Measurements from ENCODE around the gene ATP5PO. TPM values are rescaled to one million over a fixed set of nuclear protein-coding genes. Genes with fewer than 3 reads are reported as not detected.

ATP5PO gene
- polyA plus RNA-seq, 1 of the 3 experiments (the other 2 are of a cell fraction), result 148 TPM

GRCh38 chr21:33932731-33933130, 17.1 kb upstream of the ATP5PO start:
- Histone ChIP-seq H3K4me3 (ENCODE audit: low read depth in 2 of 2, low read length in 1 of 2) (no peak overlapping the region), H3K79me2 (ENCODE audit: insufficient read depth) (no peaks in the 10 kb centered on the region), H3K9me3 (no peaks in the 10 kb centered on the region), H3K27ac (ENCODE audit: low read depth in 2 of 2, low read length in 1 of 2) (no peak overlapping the region), H3F3A (replicated peaks; ENCODE audit: insufficient read depth) (no peaks in the 10 kb centered on the region), H2AFZ (ENCODE audit: low read depth) (no peak overlapping the region), H3K36me3 (replicated peaks in 1 of 2; ENCODE audit: control insufficient read depth in 1 of 2, insufficient read depth in 2 of 2, low read length in 1 of 2) (no peaks in the 10 kb centered on the region), H4K20me1 (ENCODE audit: insufficient read depth) (no peaks in the 10 kb centered on the region), H3K4me1 (ENCODE audit: control insufficient read depth in 1 of 2, insufficient read depth in 2 of 2, low read depth in 1 of 2, low read length in 1 of 2) (peaks cover 3 to 6% of the 10 kb centered on the region in 2 experiments; a peak in 2 of 4 replicates), H3K9ac (no peak overlapping the region), H3K4me2 (no peak overlapping the region), H3K27me3 (ENCODE audit: insufficient read depth) (no peaks in the 10 kb centered on the region), H3K9me2 (no peaks in the 10 kb centered on the region)
- ChIA-PET POLR2A (no interaction called here), CTCF (interaction anchor here (0.7 to 3.4 kb wide), 7 partner anchors 9 to 429 kb away, joined by 3 to 34 read pairs (median 4); no protein-coding TSS in a partner anchor)
- no peak for TF ChIP-seq RCOR1 (IDR thresholded peaks at IDR 0.05; ENCODE audit: low read length)
- TF ChIP-seq JUND (IDR thresholded peaks at IDR 0.05), result no peak
- no peak for TF ChIP-seq POLR2AphosphoS5 (IDR thresholded peaks at IDR 0.05; ENCODE audit: low read depth, low read length)
- TF ChIP-seq CHD2 (IDR thresholded peaks at IDR 0.05; ENCODE audit: low read length, partially characterized antibody), result no peak
- TF ChIP-seq TCF12 (IDR thresholded peaks at IDR 0.05), result no peak
- TF ChIP-seq RAD21 (IDR thresholded peaks at IDR 0.05; ENCODE audit: low read length), result no peak
- no peak for TF ChIP-seq YY1 (IDR thresholded peaks at IDR 0.05; ENCODE audit: low read depth)
- no peak for TF ChIP-seq IRF3 (IDR thresholded peaks at IDR 0.05; ENCODE audit: low read depth, low read length)
- no peak for TF ChIP-seq PBX3 (IDR thresholded peaks at IDR 0.05)
- no peak for TF ChIP-seq ZBTB33 (IDR thresholded peaks at IDR 0.05; ENCODE audit: borderline replicate concordance, low read depth)
- no peak for TF ChIP-seq FOXM1 (IDR thresholded peaks at IDR 0.05; ENCODE audit: low read depth)
- TF ChIP-seq FOXJ3 (CRISPR knock-in tag; IDR thresholded peaks at IDR 0.05), result no peak
- TF ChIP-seq ELF1 (IDR thresholded peaks at IDR 0.05), result no peak
- TF ChIP-seq TAF1 (IDR thresholded peaks at IDR 0.05; ENCODE audit: borderline replicate concordance, low read depth, low read length), result no peak
- no peak for TF ChIP-seq RXRA (IDR thresholded peaks at IDR 0.05; ENCODE audit: borderline replicate concordance, low read depth)
- DNase-seq, result no peak
- 92% methylated on average over 5 of the region's 5 CpGs for WGBS (ENCODE audit: low lambda C conversion rate)

Data from SK-N-SH (cell line).